ENCODE measurements around the gene SDCCAG8.
A peak's percentile ranks its signal among the peaks of the same experiment; 100 is the strongest.
"Not testable (repeated sequence)": the region's sequence is repeated elsewhere in the genome, so short reads cannot be mapped to it uniquely, and the experiment has no call there.

Gene SDCCAG8

DNA sequence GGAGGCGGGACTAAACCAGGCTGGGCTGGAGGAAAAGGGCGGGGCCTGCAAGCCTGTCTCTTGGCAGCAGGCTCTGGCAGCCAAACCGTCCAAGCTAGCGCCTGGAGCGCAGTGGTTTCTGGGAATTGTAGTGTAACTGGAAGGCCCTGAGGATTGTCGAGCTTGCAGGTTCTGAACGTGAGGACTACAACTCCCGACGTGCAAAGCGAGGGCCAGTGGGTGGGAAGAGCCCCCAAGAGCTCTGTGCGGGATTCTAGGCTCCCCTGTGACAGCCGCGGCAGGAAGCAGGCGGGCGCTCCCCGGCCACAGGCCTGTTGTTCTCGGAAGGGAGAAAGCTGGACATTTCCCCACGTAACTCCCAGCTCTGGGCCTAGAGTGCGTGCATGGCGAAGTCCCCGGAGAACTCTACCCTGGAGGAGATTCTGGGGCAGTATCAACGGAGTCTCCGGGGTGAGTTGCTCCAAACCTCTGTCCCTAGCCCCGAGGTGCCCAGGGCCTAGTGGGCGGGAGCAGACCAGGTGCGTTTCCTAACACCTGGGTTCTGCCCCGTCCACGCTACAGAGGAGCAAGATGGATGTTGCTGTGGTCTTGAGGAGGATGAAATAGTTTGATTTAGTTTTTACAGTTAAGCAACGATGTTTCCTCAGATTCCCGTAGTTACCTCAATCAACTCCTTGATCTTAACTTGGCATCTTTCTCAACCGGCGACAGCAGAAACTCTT is at the start of gene SDCCAG8:
TSS of gene SDCCAG8 (plus strand) at position 251 of the 722 bp plus-strand sequence. CDS start at position 384, 133 bp downstream.
- DNase-seq, result peak; percentile 100

DNA sequence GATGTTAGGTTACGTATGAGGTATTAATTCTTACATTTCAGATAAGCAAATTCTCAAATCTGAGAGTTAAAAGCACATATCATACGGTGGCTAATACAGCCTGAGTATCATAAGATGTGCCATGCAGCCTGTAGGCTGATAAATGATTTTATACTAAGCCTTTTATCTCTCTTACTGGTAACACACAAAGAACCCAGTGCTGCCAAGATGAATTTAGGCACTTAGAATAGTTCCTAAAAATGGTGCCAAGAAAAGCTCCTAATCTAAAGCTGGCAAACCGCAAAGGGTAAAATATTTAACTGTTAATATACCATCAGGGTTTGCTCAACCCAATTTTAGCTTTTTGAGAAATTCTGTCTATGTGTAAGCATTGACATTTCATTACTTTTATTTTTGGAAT is 43.9 kb upstream of the SDCCAG8 start:
- DNase-seq, result not testable (repeated sequence)

DNA sequence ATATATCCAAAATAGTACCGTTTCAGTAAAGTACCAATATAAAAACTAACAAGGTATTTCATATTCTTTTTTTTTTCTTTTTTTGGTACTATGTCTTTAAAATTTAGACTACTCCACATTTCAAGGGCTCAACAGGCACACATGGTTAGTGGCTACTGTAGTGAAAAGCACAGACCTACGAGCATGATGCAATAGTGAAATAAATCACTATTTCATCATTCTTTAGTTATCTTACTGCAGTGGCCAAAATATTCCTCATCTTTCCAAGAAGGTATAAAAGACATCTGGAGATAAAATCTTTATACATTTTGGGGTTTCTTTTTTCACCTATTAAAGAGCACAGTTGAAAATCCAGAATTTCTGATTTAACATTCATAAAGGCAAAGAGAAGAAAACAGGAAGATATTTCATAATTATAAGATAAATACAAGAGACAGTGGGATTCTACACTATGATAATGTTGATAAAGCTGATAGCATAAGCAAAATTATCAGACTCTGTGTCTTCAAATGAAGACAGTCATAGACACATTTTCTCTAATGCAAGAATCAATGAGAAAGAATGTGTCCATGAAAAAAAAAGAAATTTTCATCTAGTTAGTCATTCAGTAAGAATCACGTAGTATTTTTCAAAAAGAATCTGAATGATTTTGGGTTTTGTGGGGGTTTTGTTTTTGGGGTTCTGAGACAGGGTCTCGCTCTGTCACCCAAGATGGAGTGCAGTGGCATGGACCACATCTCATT is 42.6 kb upstream of the SDCCAG8 start:
- DNase-seq, result no peak

DNA sequence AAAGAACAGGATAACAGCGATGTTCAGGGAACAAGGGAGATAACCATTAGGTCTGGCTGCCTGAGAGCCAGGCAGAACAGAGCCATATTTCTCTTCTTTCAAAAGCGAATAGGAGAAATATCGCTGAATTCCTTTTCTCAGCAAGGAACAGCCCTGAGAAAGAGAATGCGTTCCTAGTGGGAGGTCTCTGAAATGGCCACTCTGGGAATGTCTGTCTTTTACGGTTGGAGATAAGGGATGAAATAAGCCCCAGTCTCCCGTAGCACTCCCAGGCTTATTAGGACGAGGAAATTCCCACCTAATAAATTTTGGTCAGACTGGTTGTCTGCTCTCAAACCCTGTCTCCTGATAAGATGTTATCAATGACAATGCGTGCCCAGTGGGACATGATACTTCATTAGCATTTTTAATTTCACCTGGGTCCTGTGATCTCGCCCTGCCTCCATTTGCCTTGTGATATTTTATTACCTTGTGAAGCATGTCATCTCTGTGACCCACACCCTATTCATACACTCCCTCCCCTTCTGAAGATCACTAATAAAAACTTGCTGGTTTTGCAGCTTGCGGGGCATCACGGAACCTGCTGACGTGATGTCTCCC is 40.5 kb upstream of the SDCCAG8 start:
- not testable (repeated sequence) for DNase-seq

DNA sequence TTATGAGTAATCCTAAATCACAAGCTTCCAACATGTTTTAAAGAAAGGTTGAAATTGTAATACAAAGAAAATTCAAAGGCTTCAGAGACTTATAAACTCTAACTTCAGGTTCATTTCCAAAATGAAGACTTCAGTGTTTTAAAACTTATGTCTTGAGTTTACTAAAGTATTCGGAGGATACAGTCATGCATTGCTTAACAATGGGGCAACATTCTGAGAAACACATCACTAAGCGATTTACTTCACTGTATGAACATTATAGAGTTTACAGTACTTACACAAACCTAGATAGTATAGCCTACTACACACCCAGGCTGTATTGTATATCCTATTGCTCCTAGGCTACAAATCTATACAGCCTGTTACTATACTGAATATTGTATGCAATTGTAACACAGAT is 39.1 kb upstream of the SDCCAG8 start:
- DNase-seq, result no peak

DNA sequence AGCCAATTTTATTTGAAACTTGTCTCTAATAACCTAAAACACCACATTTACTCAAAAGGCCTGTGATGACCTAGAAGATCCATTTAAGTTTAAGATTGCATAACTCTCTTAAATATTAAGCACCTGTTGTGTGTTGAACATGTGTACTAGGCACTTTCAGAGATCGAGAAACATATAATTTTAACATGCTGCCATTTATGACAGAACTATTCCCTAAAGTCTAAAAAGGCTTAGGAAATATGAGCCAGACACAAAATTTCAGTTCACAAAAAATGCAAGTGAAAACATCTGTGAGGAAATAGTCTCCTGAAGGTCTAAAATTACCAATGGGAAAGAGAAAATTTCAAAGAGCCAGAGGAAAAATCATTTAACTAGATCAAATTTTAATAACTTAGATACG is 38.5 kb upstream of the SDCCAG8 start:
- no peak for DNase-seq

DNA sequence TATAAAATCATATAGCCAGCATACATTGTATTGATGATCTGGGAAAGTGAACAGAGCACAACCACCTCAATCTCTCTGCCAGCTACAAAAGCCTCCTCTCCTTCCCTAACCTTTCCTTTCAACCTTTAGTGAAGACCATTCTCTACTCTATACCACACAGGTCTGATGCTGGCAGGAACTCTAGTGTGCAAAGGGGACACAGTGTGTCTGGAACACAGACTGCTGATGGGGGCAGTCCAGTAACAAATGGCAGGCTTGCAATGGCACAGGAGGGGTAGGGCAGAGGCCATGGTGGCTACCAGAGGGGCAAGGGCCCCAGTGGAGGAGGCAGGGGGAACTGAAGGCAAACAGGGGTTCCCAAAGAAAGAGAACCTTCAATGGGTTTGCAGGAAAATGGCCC is 37.8 kb upstream of the SDCCAG8 start:
- DNase-seq, result no peak

DNA sequence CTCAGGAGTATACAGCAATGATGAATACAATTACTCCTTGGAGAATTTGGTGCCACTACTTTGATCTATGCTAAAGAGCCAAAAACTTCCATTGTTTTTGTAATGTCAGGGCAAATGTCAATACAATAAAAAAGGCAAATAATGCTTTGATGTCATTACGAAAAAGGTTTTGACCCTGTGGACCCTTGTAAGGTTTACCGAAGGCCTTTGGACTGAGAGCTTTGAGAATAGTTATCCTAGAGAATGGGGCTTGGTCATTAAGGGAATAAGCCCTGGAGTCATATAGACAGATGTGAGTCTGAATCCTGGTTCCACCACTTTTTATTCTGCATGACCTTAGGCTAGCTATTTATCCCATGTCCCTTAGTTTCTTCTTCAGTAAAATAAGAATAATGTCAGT is 28.2 kb upstream of the SDCCAG8 start:
- DNase-seq, result no peak

DNA sequence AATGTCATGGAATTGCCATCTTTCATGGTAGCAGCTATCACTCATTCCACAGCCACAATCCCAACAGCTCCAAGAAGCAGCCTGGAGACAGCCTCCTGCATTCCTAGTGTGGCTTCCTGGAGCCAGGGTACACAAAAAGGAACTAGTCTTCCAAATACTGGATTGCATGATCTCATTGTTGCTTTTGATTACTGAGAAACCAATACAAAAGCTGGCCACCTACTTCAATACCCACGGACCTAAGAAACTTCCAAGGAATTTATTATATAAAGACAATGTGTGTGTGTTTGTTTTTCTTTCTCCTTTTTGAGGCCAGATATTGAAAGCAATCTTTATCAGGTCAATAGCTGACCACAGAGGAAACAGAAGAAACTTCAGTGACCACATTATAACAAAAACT is 26.3 kb upstream of the SDCCAG8 start:
- DNase-seq, result no peak

DNA sequence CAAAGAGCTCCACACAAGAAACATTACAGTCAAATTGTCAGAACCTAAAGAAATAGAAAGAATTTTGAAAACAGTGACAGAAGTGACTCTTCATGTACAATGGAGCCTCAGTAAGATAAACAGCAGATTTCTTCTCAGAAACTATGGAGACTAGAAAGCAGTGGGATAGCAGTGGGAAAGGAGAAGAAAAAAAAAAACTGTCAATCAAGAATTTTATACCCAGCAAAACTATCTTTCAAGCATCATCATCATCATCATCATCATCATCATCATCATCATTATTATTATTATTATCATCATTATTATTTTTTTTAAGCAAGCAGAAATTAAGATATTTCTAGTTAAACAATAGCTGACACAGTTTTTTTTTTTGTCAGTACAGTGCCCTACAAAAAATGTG is 24.9 kb upstream of the SDCCAG8 start:
- no peak for DNase-seq

DNA sequence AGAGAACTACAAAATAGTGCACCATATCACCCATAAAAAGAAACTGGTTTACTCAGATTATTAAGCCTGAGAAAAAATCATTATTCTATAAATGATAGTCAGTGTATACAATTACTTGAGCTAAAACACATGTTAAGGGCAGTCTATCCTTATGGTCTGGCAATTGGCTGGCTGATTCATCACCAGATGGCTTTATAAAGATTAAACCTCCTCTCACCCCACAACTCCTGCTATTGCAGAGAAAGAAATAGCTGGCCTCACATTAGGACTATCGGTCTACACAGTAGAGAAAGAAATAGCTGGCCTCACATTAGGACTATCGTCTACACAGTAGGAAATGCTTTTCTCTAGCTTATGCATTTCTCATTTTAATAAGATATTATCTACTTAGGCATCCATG is 21.9 kb upstream of the SDCCAG8 start:
- no peak for DNase-seq

DNA sequence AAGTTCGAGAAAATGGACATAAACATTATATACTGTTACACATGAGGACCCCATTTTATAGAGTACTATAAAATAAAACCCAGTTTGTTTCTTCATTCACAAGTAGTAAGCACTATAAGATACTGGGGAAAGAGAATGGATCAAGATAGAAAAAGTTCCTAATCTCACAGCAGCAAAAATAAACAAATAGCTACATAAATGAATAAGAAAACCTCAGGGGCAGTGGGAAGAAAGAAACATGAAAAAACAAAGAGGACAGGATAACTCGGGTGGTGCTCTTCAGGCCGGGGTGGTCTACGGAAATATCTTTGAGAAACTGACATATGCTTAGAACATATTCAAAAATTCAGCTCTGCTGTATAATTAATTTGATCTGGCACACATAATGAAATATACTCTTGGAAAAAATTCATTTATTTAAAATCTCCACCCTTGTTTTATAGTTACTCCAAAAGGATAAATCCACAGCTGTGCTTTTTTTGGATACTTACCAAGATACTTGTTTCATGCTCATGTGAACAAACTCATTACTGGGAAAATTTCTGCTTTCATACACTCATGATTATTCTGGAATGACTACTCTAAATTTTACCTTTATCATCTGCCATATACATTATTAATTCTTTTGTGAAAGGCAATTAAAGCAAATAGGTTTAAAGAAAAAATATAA is 20.7 kb upstream of the SDCCAG8 start:
- DNase-seq, result no peak

DNA sequence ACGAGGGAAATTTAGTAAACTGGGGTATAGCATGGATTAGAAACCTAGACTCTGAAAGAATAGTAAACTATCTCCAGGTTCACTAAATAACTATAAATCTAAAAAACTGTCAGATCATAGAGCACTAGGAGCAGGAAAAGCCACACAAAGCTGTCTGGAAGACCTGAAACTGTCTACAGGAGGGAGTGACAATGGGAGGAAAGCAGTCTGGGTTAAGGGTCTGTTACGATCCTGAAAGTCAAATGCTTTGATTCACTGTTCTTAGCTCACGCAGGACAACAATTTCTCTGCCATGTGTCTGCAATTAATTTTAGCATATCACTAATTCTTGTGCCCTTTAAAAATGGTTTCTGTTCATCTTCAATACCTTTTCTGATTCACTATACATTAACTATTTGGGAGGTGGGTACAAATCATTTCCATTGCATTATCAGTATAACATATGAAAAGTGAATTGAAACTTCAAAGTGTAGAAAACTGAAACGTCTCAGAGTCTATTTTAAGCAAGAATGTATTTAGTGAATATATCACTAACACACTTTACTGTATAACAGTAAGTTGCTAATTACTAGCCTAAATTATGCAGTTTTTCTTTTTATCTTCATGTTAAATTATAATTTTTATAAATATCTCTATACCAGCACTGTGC is 19.1 kb upstream of the SDCCAG8 start:
- DNase-seq, result no peak

DNA sequence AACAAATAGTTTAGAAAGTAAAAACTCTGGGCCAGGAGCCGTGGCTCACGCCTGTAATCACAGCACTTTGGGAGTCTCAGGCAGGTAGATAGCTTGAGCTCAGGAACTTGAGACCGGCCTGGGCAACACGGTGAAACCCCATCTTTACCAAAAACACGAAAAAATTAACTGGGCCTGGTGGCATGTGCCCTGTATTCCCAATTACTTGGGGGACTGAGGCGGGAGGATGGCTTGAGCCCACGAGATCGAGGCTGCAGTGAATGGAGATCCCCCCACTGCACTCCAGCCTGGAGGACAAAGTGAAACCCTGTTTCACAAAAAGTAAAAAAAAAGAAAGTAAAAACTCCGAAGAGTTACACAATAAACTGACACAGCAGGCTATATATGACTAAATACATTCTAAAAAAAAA is 11.4 kb upstream of the SDCCAG8 start:
- DNase-seq, result no peak

DNA sequence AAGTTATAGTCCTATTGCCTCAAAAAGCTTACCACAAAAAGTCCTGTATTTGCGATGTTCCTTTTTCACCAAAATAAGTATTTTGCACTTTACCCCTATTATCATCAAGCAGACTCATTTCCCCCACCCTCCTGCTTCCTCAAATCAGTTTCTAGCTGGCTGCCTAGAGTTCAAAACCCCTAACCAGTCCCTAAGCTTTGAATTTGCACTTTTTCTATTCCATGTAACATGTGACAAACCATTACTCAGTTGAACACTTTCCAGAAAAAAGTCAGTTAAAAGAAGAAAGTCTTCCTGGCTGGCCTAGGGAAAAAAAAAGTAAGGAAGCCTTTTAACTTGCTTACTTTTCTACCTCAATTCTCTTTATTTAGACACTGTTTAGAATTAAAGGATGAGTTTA is 8.9 kb upstream of the SDCCAG8 start:
- DNase-seq, result no peak

DNA sequence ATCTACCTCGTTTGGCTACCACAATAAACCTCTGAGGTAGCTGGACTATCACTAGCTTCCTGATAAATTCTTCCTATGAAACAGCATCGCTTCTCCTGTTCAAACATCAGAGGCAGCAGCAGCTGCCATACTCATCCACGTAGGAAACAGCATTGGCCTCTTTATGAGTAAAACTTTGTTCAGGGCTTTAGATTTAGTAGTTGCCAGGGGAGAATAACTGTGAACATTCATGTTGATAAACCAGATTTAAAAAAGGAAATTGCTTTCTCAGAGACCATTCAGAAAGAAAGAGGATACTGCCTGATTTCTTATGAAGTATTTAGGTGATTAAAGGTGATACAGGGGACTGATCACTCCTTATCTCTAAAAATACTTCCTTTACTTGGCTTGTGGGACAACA is 7.9 kb upstream of the SDCCAG8 start:
- no peak for DNase-seq

DNA sequence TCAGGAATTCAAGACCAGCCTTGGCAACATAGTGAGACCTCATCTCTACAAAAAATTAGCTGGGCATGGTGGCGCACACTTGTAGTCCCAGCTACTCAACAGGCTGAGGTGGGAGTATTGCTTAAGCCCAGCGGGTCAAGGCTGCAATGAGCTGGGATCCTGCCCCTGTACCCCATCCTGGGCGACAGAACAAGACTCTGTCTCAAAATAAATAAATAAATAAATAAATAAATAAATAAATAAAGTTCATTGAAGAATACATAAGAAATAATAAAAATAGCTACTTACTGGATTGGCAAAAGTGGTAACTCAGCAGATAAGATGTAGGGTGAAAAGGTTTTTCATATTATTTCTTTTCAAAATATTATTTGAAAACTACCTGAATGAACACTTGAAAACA is 6.6 kb upstream of the SDCCAG8 start:
- no peak for DNase-seq

DNA sequence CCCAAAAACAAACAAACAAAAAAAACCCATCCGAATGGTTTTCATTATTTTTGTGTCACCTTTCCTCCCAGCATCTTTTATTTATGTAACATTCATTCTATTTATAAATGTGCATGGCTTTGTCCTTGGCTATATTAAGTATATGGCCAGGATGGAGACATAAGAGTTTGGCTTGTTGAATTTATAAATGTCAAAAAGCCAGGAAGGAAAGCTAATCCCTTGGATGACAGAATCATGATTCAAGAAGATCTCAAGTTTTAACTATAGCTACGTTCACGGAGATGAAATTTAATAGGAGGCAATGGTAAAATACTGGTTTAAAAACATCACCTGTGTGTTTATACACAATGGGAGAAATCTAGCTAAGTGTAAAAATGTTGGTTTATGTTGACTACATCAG is 5.7 kb upstream of the SDCCAG8 start:
- no peak for DNase-seq

DNA sequence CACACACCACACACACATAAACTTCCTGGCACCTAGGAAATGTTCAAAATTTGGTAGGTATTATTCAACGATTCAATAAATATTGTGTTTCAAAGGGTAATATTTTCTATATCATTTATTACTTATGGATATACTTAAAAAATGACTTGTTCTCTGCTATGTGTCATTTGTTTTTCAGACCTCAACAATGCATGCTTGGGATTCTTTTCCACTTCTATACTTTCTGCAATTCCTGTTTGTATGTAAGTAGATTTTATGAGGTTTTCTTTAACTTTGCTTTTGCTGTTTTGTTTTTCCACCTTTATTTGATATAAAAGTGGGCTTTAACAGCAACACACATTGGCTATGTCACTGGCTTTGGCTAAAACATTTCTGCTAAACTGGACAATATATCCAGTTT is 4.3 kb upstream of the SDCCAG8 start:
- DNase-seq, result no peak

DNA sequence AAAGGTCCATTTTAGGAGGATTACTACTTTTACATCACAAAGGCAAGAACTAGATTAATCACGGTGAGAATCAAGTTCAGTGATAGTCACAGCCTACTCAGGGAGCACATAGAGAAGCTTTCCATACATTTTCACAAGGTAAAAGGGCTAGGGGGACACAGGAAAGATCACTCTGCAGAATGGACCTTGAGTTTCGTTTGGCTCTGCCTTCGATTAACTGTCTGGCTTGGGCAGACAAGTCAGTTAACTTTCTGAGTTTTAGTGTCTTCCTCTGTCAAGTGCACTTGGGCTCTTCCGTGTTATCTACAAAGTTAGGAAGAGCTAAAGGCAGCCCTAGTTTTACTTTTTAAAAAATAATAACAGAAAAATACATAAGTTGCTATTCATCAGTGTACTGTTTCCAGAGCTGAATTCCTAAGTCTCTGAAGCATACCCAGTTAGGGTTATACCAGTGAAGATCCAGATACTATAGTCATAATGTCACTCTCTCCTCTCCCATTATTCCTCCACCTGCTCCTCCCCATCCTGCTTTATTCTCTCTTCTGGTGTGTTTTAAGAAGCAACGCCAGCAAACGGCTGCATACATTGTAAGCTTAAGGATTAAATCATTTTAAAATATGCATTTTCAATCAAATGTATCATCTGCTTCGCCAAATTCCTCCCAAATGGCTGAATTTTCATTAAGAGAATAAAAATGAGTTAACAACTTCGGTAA is 2.5 kb upstream of the SDCCAG8 start:
- no peak for DNase-seq

DNA sequence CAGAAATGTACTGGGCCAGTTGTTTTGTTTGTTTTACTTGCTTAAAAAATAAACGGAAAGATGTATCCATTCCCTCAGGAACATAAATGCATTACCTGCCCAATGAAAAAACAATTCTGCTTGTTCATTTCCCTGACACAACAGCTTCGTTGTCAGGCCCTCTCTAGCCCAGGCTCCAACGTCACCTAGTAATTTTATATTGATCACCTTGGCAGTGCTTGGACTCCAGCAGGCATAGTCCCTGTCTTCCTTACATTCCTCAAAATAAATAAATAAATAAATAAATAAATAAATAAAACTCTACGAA is 2.0 kb upstream of the SDCCAG8 start:
- no peak for DNase-seq

DNA sequence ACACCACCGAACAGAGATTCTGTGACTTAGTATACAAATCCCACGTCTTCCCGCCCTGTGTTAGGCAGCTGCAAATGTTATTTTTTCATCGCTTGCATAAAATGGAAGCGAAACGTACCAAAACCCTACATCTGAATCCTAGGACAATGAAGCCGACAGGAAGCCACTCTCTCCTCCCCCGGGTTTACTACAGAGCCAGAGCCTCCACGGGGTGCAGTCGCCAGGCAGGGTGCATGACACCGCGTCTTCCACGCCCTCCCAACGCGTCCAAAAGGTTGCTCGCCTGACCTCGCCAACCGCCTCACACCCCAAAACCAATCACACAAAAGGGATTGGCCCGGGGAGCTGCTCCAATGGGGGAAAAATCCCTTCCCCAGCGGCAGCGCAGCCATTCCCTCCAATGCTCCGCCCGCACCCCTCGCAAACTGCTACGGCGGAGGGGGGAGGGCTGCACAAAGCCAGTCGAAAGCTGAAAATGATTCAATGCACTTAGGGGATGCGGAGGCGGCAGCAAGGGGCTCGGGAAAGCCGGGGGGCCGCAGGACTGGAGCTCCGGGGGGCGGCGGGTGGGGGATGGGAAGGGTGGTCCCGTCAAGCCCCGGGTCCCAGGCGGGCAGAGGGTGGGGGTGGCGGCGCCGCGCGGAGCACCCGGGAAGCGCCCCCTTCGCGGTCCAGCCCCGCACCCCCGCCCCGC is 1.5 kb upstream of the SDCCAG8 start:
- peak; percentile 82 for DNase-seq

Data from right hindlimb (tissue), 1 donor.